ENCODE results near the gene PIRT.

DNA sequence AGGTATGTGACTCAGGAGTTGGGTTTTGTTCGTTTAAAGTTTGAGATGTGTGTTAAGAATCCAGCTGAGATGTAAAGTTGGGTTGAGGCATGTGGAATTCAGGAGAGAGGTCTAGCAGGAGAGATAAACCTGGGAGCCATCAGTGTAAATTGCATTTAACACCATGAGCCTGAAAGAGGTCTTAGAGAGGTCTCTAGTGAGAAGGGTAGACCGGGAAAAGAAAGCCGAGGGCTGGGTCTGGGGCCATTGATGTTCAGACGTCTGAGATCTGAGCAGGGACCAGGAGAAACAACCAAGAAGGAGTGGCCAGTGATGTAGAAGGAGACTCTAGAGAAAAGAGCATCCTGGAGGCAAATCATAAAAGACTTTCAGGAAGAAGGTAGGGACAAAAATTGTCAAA is 44.1 kb upstream of the PIRT start:
- TF ChIP-seq, protein P1, sequence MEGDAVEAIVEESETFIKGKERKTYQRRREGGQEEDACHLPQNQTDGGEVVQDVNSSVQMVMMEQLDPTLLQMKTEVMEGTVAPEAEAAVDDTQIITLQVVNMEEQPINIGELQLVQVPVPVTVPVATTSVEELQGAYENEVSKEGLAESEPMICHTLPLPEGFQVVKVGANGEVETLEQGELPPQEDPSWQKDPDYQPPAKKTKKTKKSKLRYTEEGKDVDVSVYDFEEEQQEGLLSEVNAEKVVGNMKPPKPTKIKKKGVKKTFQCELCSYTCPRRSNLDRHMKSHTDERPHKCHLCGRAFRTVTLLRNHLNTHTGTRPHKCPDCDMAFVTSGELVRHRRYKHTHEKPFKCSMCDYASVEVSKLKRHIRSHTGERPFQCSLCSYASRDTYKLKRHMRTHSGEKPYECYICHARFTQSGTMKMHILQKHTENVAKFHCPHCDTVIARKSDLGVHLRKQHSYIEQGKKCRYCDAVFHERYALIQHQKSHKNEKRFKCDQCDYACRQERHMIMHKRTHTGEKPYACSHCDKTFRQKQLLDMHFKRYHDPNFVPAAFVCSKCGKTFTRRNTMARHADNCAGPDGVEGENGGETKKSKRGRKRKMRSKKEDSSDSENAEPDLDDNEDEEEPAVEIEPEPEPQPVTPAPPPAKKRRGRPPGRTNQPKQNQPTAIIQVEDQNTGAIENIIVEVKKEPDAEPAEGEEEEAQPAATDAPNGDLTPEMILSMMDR (IDR thresholded peaks at IDR 0.05; ENCODE audit: low read length): no peak
- TF ChIP-seq EZH2 (IDR thresholded peaks at IDR 0.05; ENCODE audit: borderline replicate concordance, low read length): no peak
